ENCODE measurements around the gene ZMYND19. TPM values are rescaled to one million over a fixed set of nuclear protein-coding genes. Genes with fewer than 3 reads are reported as not detected.

The ZMYND19 gene
- total and polyA plus RNA-seq, 11 donors, result 6.8 to 20.5 (median 10.2) TPM

GRCh38 chr9:137621131-137621757 is 30.9 kb upstream of the ZMYND19 start:
- DNase-seq (no peak), ATAC-seq (no peak)
- Histone ChIP-seq H3K27me3 (no peaks in the 10 kb centered on the region), H3K4me1 (peaks cover 4 to 56% (median 39%) of the 10 kb centered on the region in 12 donors), H3K36me3 (peaks cover 0 to 14% (median 7%) of the 10 kb centered on the region in 9 donors), H3K27ac (no peak overlapping the region), H3K4me3 (no peak overlapping the region), H3K9me3 (no peaks in the 10 kb centered on the region)
- intact Hi-C loops (cut with DNase I), result loop anchor here in 1 of 10 donors (10.0 kb wide), 1 partner anchor 54 kb away; no protein-coding TSS in a partner anchor
- no peak for TF ChIP-seq POLR2A (IDR thresholded peaks at IDR 0.05)
- peak in 5 of 12 donors; percentile 8 to 43 (median 18) for TF ChIP-seq CTCF (IDR thresholded peaks at IDR 0.05)
- 59 to 64% (median 62%) methylated on average over 6 of the region's 6 CpGs for WGBS, 4 donors

- DNase-seq (no peak), ATAC-seq (no peak)
- no peak for TF ChIP-seq POLR2A (IDR thresholded peaks at IDR 0.05)
- TF ChIP-seq CTCF (IDR thresholded peaks at IDR 0.05), result no peak
- Histone ChIP-seq H3K9me3 (no peaks in the 10 kb centered on the region), H3K4me1 (peaks cover 4 to 52% (median 39%) of the 10 kb centered on the region in 12 donors), H3K27me3 (no peaks in the 10 kb centered on the region), H3K36me3 (peaks cover 0 to 19% (median 12%) of the 10 kb centered on the region in 9 donors), H3K27ac (no peak overlapping the region), H3K4me3 (peak overlapping the region in 3 of 12 donors; percentile 76 to 97 (median 95))
- intact Hi-C loops (cut with DNase I), result loop anchor here in 1 of 10 donors (10.0 kb wide), 1 partner anchor 54 kb away; no protein-coding TSS in a partner anchor
- WGBS, 4 donors, result 67 to 74% (median 74%) methylated on average over 7 of the region's 7 CpGs
These were observed 30.3 kb upstream of the ZMYND19 start for GRCh38 chr9:137620581-137620980.

GRCh38 chr9:137620048-137620405 is 29.7 kb upstream of the ZMYND19 start:
- H3K4me3 ChIP-seq, result peak overlapping the region in 11 of 12 donors; percentile 54 to 97 (median 80)
- H3K9me3 ChIP-seq, result no peaks in the 10 kb centered on the region
- no peak for DNase-seq
- peaks cover 0 to 25% (median 17%) of the 10 kb centered on the region in 9 donors for H3K36me3 ChIP-seq
- WGBS, 4 donors, result 46 to 64% (median 59%) methylated on average over 4 of the region's 4 CpGs
- ATAC-seq, result no peak
- H3K27me3 ChIP-seq, result no peaks in the 10 kb centered on the region
- H3K4me1 ChIP-seq, result peaks cover 4 to 52% (median 39%) of the 10 kb centered on the region in 12 donors
- TF ChIP-seq POLR2A (IDR thresholded peaks at IDR 0.05) (no peak), CTCF (IDR thresholded peaks at IDR 0.05) (no peak)
- peak overlapping the region; percentile 7 to 92 (median 84) for H3K27ac ChIP-seq
- intact Hi-C loops (cut with DNase I), result loop anchor here in 1 of 10 donors (10.0 kb wide), 1 partner anchor 55 kb away; no protein-coding TSS in a partner anchor

GRCh38 chr9:137619240-137620047 is 29.1 kb upstream of the ZMYND19 start:
- ATAC-seq, result peak in 3 of 4 donors; percentile 2 to 21 (median 4)
- intact Hi-C loops (cut with DNase I), result loop anchor here in 3 of 10 donors (2.0 to 10.0 kb wide), 4 partner anchors 41 to 67 kb away; partner anchors contain the start of gene DPH7 (in 2 of the 3)
- Histone ChIP-seq H3K4me1 (peaks cover 4 to 52% (median 39%) of the 10 kb centered on the region in 12 donors), H3K9me3 (no peaks in the 10 kb centered on the region), H3K4me3 (peak overlapping the region; percentile 54 to 97 (median 80)), H3K27me3 (no peaks in the 10 kb centered on the region), H3K27ac (peak overlapping the region; percentile 7 to 92 (median 84)), H3K36me3 (peaks cover 0 to 30% (median 23%) of the 10 kb centered on the region in 9 donors)
- TF ChIP-seq POLR2A (IDR thresholded peaks at IDR 0.05), result no peak
- TF ChIP-seq CTCF (IDR thresholded peaks at IDR 0.05), result no peak
- no peak for DNase-seq
- WGBS, 4 donors, result 1 to 3% (median 1%) methylated on average over 24 to 58 of the region's 58 CpGs

Data from heart left ventricle (tissue), 16 donors.